Measurements from ENCODE around the gene MRPL48. TPM values are rescaled to one million over a fixed set of nuclear protein-coding genes. Genes with fewer than 3 reads are reported as not detected.

MRPL48 gene
- total RNA-seq, 1 experiment from 2014 or later = 66.8 TPM

DNA sequence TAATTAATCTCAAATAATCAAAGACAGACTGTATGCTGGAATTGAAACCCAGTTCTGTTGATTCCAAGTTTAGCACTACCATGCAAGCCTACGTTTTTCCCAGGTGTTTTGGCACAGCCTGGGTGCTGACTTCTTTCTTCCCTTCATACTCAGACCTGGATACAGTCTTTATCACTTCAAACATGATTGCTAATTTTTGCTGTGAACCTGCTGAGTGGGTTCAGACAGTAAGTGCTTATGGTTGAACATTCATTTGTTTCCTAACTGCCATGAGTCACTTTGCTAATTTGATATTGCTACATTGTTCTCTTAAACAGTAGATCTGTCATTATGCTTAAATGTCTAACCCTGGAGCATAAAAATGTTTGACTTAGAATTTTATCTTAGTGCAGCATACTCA, 101.3 kb downstream of the MRPL48 start:
- POLR2A ChIA-PET = no interaction called here

DNA sequence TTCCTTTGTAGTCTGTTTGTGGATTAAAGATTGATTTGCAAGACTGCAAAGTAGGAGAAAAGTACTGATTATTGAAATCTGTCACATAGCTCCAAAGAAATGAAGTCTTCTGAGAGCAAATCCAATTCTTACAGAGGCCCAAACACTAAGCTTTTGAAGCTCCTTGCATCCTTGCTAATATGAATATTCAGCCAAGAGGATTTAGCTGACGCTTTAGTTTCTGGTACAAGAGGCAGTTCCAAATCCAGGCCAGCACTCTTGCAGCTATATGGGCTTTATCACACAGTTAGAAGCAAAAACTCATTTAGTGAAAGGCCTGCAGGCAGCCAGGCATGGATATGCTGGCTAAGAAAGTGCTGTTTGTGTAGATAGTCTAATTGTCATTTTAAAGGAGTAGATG, 101.9 kb downstream of the MRPL48 start:
- BruUV-seq (replicated peaks) = no TSS peak
- Histone ChIP-seq H3K4me1 (ENCODE audit: control insufficient read depth in 1 of 2, insufficient read depth in 2 of 2, low read length in 2 of 2) (no peaks in the 10 kb centered on the region), H3K4me2 (ENCODE audit: low read length) (no peak overlapping the region), H3K9me3 (ENCODE audit: control insufficient read depth in 1 of 2, insufficient read depth in 1 of 2, low read depth in 1 of 2, low read length in 2 of 2) (no peaks in the 10 kb centered on the region), H3K27me3 (ENCODE audit: insufficient read depth, low read length) (no peaks in the 10 kb centered on the region), H3K9ac (ENCODE audit: low read length) (no peak overlapping the region), H3K36me3 (ENCODE audit: control insufficient read depth in 1 of 2, insufficient read depth in 2 of 2, low read length in 2 of 2) (no peaks in the 10 kb centered on the region), H2AFZ (ENCODE audit: low read depth, low read length, poor library complexity, severe bottlenecking) (no peak overlapping the region), H3K27ac (ENCODE audit: low read depth, low read length) (no peak overlapping the region), H3K4me3 (replicated peaks in 1 of 2; ENCODE audit: low read depth in 1 of 2, low read length in 2 of 2) (no peak overlapping the region), H4K20me1 (ENCODE audit: insufficient read depth) (no peaks in the 10 kb centered on the region), H3K9me2 (ENCODE audit: insufficient read depth) (no peaks in the 10 kb centered on the region), H3K79me2 (ENCODE audit: insufficient read depth, low read length) (no peaks in the 10 kb centered on the region)
- ATAC-seq (no peak), DNase-seq (ENCODE audit: low read depth, low spot score) (no peak)
- intact Hi-C loops (cut with micrococcal nuclease) = no loop called here
- RAD21 ChIA-PET (ENCODE audit: low non-redundant PET in 1 of 2, low total read pairs in 2 of 2, uncharacterized antibody in 2 of 2, unreplicated experiment in 2 of 2) = no interaction called here
- POLR2A ChIA-PET = no interaction called here
- CTCF ChIA-PET = no interaction called here
- TF ChIP-seq, protein P1, sequence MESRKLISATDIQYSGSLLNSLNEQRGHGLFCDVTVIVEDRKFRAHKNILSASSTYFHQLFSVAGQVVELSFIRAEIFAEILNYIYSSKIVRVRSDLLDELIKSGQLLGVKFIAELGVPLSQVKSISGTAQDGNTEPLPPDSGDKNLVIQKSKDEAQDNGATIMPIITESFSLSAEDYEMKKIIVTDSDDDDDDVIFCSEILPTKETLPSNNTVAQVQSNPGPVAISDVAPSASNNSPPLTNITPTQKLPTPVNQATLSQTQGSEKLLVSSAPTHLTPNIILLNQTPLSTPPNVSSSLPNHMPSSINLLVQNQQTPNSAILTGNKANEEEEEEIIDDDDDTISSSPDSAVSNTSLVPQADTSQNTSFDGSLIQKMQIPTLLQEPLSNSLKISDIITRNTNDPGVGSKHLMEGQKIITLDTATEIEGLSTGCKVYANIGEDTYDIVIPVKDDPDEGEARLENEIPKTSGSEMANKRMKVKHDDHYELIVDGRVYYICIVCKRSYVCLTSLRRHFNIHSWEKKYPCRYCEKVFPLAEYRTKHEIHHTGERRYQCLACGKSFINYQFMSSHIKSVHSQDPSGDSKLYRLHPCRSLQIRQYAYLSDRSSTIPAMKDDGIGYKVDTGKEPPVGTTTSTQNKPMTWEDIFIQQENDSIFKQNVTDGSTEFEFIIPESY (IDR thresholded peaks at IDR 0.05; ENCODE audit: extremely low read depth, insufficient replicate concordance, low read length) = no peak
- TF ChIP-seq SIN3A (IDR thresholded peaks at IDR 0.05; ENCODE audit: low read depth) = no peak
- TF ChIP-seq ZFX (IDR thresholded peaks at IDR 0.05) = no peak
- TF ChIP-seq, protein P2, sequence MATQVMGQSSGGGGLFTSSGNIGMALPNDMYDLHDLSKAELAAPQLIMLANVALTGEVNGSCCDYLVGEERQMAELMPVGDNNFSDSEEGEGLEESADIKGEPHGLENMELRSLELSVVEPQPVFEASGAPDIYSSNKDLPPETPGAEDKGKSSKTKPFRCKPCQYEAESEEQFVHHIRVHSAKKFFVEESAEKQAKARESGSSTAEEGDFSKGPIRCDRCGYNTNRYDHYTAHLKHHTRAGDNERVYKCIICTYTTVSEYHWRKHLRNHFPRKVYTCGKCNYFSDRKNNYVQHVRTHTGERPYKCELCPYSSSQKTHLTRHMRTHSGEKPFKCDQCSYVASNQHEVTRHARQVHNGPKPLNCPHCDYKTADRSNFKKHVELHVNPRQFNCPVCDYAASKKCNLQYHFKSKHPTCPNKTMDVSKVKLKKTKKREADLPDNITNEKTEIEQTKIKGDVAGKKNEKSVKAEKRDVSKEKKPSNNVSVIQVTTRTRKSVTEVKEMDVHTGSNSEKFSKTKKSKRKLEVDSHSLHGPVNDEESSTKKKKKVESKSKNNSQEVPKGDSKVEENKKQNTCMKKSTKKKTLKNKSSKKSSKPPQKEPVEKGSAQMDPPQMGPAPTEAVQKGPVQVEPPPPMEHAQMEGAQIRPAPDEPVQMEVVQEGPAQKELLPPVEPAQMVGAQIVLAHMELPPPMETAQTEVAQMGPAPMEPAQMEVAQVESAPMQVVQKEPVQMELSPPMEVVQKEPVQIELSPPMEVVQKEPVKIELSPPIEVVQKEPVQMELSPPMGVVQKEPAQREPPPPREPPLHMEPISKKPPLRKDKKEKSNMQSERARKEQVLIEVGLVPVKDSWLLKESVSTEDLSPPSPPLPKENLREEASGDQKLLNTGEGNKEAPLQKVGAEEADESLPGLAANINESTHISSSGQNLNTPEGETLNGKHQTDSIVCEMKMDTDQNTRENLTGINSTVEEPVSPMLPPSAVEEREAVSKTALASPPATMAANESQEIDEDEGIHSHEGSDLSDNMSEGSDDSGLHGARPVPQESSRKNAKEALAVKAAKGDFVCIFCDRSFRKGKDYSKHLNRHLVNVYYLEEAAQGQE (IDR thresholded peaks at IDR 0.05; ENCODE audit: low read depth) = no peak
- TF ChIP-seq, protein P3, sequence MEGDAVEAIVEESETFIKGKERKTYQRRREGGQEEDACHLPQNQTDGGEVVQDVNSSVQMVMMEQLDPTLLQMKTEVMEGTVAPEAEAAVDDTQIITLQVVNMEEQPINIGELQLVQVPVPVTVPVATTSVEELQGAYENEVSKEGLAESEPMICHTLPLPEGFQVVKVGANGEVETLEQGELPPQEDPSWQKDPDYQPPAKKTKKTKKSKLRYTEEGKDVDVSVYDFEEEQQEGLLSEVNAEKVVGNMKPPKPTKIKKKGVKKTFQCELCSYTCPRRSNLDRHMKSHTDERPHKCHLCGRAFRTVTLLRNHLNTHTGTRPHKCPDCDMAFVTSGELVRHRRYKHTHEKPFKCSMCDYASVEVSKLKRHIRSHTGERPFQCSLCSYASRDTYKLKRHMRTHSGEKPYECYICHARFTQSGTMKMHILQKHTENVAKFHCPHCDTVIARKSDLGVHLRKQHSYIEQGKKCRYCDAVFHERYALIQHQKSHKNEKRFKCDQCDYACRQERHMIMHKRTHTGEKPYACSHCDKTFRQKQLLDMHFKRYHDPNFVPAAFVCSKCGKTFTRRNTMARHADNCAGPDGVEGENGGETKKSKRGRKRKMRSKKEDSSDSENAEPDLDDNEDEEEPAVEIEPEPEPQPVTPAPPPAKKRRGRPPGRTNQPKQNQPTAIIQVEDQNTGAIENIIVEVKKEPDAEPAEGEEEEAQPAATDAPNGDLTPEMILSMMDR (IDR thresholded peaks at IDR 0.05 in 2 of 3, conservative IDR thresholded peaks at IDR 0.05 in 1 of 3; ENCODE audit: borderline replicate concordance in 1 of 3, insufficient read depth in 1 of 3, low read depth in 2 of 3, low read length in 2 of 3) = no peak
- TF ChIP-seq POLR2A (IDR thresholded peaks at IDR 0.05; ENCODE audit: borderline replicate concordance, extremely low read depth, insufficient read depth, insufficient read length) = no peak
- no peak for TF ChIP-seq CBX3 (IDR thresholded peaks at IDR 0.05; ENCODE audit: low read depth)
- TF ChIP-seq CEBPB (IDR thresholded peaks at IDR 0.05; ENCODE audit: low read depth) = no peak
- no peak for TF ChIP-seq SP1 (IDR thresholded peaks at IDR 0.05; ENCODE audit: low read depth)
- no peak for TF ChIP-seq YY1 (IDR thresholded peaks at IDR 0.05; ENCODE audit: extremely low read depth, insufficient replicate concordance, low read depth, low read length)
- TF ChIP-seq EZH2 (IDR thresholded peaks at IDR 0.05) = no peak
- no peak for TF ChIP-seq EZH2phosphoT487 (IDR thresholded peaks at IDR 0.05; ENCODE audit: borderline replicate concordance)
- TF ChIP-seq POLR2AphosphoS5 (IDR thresholded peaks at IDR 0.05; ENCODE audit: low read depth, low read length) = no peak
- no peak for TF ChIP-seq SRF (IDR thresholded peaks at IDR 0.05; ENCODE audit: low read depth)

More for the DNA sequence above, 101.3 kb downstream of the MRPL48 start:
- Histone ChIP-seq H2AFZ (ENCODE audit: low read depth, low read length, poor library complexity, severe bottlenecking) (no peak overlapping the region), H3K4me1 (ENCODE audit: control insufficient read depth in 1 of 2, insufficient read depth in 2 of 2, low read length in 2 of 2) (no peaks in the 10 kb centered on the region), H3K36me3 (ENCODE audit: control insufficient read depth in 1 of 2, insufficient read depth in 2 of 2, low read length in 2 of 2) (no peaks in the 10 kb centered on the region), H3K9ac (ENCODE audit: low read length) (no peak overlapping the region), H3K4me2 (ENCODE audit: low read length) (no peak overlapping the region), H4K20me1 (ENCODE audit: insufficient read depth) (no peaks in the 10 kb centered on the region), H3K4me3 (replicated peaks in 1 of 2; ENCODE audit: low read depth in 1 of 2, low read length in 2 of 2) (no peak overlapping the region), H3K79me2 (ENCODE audit: insufficient read depth, low read length) (no peaks in the 10 kb centered on the region), H3K27ac (ENCODE audit: low read depth, low read length) (no peak overlapping the region), H3K9me3 (ENCODE audit: control insufficient read depth in 1 of 2, insufficient read depth in 1 of 2, low read depth in 1 of 2, low read length in 2 of 2) (no peaks in the 10 kb centered on the region), H3K9me2 (ENCODE audit: insufficient read depth) (no peaks in the 10 kb centered on the region), H3K27me3 (ENCODE audit: insufficient read depth, low read length) (no peaks in the 10 kb centered on the region)
- no TSS peak for BruUV-seq (replicated peaks)
- CTCF ChIA-PET = no interaction called here
- intact Hi-C loops (cut with micrococcal nuclease) = no loop called here
- RAD21 ChIA-PET (ENCODE audit: low non-redundant PET in 1 of 2, low total read pairs in 2 of 2, uncharacterized antibody in 2 of 2, unreplicated experiment in 2 of 2) = no interaction called here
- TF ChIP-seq EGR1 (IDR thresholded peaks at IDR 0.05; ENCODE audit: low read depth) (no peak), CBX3 (IDR thresholded peaks at IDR 0.05; ENCODE audit: low read depth) (no peak)
- ATAC-seq (no peak), DNase-seq (ENCODE audit: low read depth, low spot score) (no peak)
